ENCODE data around the gene SLC25A48. TPM values are rescaled to one million over a fixed set of nuclear protein-coding genes. Genes with fewer than 3 reads are reported as not detected.

The SLC25A48 gene
- total RNA-seq, 1 donor from 2014 or later, result not detected

DNA sequence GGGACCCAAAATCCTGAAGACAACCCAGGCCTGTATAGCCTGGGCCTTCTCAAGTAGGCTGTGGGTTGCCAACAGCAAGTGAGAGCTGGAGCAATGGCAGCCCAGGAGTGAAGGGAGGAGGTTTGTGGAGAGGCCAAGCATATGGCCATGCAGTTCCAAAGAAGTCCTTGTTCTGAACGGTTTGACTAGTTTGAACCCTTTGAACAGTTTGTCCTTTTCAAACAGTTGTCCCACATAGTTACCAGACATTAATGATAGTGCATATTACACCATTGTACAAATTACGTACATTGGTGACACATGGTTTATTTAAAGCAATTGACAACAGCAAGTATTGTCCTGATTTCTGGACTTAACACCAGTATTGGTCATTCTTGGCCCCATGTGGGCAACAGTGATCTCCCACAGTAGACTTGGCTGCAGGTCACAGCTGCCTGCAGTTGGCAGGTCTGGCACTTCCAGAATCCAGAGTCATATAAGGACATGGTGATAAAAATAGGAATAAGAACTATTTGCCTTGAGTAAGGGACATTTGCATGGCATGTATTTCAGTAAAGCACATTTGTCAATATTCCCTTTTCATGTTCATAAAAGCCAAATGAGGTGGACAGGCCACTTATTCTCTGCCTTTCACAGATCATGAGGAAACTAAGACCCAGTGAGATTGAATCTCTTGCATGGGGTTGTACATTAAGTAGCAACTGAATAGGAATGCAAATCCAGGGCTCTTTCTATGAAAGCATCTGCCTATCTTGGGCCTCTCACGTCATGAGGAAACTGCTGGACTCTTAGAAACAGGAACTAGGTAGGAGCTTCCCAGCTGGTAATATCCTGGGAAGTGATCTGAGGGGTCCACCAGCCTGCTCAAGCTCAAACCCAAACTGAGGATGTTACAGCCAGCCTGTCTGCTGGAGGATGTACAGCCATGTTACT is 30.3 kb downstream of the SLC25A48 start:
- no peak overlapping the region for H3K4me3 ChIP-seq (ENCODE audit: low read depth, low read length)
- TF ChIP-seq, protein P1, sequence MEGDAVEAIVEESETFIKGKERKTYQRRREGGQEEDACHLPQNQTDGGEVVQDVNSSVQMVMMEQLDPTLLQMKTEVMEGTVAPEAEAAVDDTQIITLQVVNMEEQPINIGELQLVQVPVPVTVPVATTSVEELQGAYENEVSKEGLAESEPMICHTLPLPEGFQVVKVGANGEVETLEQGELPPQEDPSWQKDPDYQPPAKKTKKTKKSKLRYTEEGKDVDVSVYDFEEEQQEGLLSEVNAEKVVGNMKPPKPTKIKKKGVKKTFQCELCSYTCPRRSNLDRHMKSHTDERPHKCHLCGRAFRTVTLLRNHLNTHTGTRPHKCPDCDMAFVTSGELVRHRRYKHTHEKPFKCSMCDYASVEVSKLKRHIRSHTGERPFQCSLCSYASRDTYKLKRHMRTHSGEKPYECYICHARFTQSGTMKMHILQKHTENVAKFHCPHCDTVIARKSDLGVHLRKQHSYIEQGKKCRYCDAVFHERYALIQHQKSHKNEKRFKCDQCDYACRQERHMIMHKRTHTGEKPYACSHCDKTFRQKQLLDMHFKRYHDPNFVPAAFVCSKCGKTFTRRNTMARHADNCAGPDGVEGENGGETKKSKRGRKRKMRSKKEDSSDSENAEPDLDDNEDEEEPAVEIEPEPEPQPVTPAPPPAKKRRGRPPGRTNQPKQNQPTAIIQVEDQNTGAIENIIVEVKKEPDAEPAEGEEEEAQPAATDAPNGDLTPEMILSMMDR (conservative IDR thresholded peaks at IDR 0.05; ENCODE audit: low read depth, low read length), result no peak
- no peak for DNase-seq (ENCODE audit: low read depth)

DNA sequence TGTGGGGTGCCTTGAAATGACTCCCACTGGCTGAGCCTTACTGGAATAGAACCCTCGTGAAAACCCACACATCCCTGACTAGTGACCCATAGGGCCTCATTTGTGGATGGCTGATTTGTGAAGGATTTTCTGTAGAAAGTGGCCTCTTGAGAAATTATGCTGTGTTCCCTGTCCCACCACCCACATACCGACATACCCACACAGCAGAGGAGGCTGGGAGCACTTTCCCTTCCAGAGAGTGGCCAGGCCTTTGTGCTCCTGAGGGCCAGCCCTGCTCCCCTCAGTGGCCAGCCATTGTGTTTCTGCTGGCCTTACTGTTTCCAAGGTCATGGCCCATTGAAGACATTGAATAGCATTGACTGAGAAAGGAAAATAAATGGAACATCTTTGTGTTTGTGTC is 31.6 kb downstream of the SLC25A48 start:
- H3K4me3 ChIP-seq (ENCODE audit: low read depth, low read length), result no peak overlapping the region
- DNase-seq (ENCODE audit: low read depth), result no peak
- TF ChIP-seq, protein P1 (conservative IDR thresholded peaks at IDR 0.05; ENCODE audit: low read depth, low read length), result no peak

DNA sequence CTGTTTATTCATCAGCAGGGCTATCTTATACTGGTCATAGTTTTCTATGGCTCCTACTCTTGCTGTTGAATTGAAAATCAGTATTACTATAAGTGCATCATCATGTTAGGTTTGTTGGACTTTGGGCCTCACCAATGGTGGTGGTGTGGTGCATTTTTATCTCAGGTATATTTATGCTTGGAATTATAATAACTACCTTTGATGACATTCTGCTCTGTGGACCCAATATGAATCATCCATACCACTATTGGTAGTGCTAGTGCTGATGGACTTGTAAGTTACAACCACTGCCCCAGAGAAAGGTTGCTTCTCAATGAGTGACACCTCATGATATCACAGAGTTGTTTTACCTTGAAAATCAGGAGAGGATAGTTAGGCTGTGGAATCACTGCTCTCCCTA is 33.1 kb downstream of the SLC25A48 start:
- TF ChIP-seq, protein P1 (conservative IDR thresholded peaks at IDR 0.05; ENCODE audit: low read depth, low read length), result no peak
- no peak for DNase-seq (ENCODE audit: low read depth)
- H3K4me3 ChIP-seq (ENCODE audit: low read depth, low read length), result no peak overlapping the region

DNA sequence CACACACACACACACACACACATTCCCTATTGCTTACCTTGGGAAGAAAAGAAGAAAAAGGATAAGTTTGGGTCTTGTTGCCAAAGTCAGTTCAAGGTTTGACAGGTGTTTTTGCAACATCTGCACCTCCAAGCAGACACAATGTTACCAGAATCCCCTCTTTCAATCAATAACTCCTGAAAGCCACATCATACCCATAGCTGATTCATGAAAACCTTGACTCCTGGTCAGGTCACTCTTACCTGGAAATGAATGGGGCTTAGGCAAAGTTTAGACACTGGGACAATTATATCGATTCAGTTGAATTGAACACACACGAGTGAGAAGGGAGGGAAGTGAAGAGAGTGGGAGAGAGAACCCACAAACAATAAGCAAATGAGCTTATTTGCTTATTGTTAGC is 34.2 kb downstream of the SLC25A48 start:
- H3K4me3 ChIP-seq (ENCODE audit: low read depth, low read length), result no peak overlapping the region
- DNase-seq (ENCODE audit: low read depth), result no peak
- TF ChIP-seq, protein P1 (conservative IDR thresholded peaks at IDR 0.05; ENCODE audit: low read depth, low read length), result no peak

DNA sequence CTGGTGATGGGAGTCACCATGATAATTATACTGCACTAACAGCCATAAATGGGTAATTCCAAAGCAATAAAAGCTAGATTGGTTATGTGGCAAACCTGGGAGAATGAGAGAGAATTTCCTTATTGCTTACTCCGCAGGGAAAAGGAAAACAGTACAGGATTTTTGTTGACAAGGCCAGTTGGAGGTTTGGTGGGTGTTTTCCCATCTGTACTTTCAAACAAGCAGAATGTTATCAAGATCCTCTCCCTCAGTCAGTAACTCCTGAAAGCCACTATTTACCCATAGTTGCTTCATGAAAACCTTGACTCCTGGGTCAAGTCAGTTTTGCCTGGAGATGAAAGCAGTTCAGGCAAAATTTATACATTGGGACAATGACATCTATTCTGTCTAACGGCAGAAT is 34.8 kb downstream of the SLC25A48 start:
- DNase-seq (ENCODE audit: low read depth), result no peak
- no peak overlapping the region for H3K4me3 ChIP-seq (ENCODE audit: low read depth, low read length)
- TF ChIP-seq, protein P1 (conservative IDR thresholded peaks at IDR 0.05; ENCODE audit: low read depth, low read length), result no peak

DNA sequence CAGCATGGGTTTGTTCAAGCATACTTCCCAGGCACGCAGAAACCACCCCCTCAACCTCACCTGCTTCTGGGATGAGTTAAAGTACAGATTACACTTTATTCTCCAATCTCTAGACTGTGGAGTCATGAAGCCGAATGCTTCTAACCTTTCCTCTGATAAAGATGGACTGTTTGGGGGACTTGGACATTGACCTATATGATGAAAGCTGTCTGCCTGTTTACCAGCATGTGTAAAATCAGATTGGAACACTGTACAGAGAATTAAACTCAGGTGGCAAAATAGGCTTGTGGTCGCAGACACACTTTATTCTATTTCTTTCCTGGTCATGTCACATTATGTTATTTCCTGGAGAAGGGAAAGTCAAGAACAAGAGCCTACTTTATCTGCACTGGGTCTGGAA is 35.5 kb downstream of the SLC25A48 start:
- no peak for DNase-seq (ENCODE audit: low read depth)
- TF ChIP-seq, protein P1 (conservative IDR thresholded peaks at IDR 0.05; ENCODE audit: low read depth, low read length), result no peak
- H3K4me3 ChIP-seq (ENCODE audit: low read depth, low read length), result no peak overlapping the region

Data from epithelial cell of proximal tubule (primary cell).